ENCODE results near the gene SEC16A.

- TF ChIP-seq POLR2AphosphoS5 (IDR thresholded peaks at IDR 0.05; ENCODE audit: borderline replicate concordance, low read depth, low read length) = no peak
- TF ChIP-seq EZH2 (IDR thresholded peaks at IDR 0.05) = no peak
- TF ChIP-seq FOXP2 (optimal IDR thresholded peaks at IDR 0.05; ENCODE audit: control extremely low read depth, extremely low read length, insufficient read depth) = no peak
Observed at GRCh38 chr9:136517950-136518349, 35.1 kb upstream of the SEC16A start.

Measured in SK-N-MC (cell line).